CD4-positive, alpha-beta T cell treated with Interleukin-4 for 1 hour (primary cell): Measurements from ENCODE around the gene ATXN2.

Source experiments
- DNase-seq, 2 donors: peaks; one replicate each; pipeline ENCODE4 v3.0.0-alpha.2; 2020 to 2022

ATXN2 gene

GRCh38 chr12:111448846-111449790 is 150.0 kb downstream of the ATXN2 start:
- peak in 1 of 2 donors; percentile 6 for DNase-seq

GRCh38 chr12:111448266-111448830 is 150.8 kb downstream of the ATXN2 start:
- DNase-seq = peak in 1 of 2 donors; percentile 4

GRCh38 chr12:111447571-111448265 is 151.4 kb downstream of the ATXN2 start:
- DNase-seq = peak in 1 of 2 donors; percentile 9

- DNase-seq = peak in 1 of 2 donors; percentile 7
Measured at GRCh38 chr12:111446631-111447570, 152.2 kb downstream of the ATXN2 start.

- peak in 1 of 2 donors; percentile 9 for DNase-seq
Measured at GRCh38 chr12:111445726-111446581, 153.2 kb downstream of the ATXN2 start.

- peak; percentile 89 to 90 for DNase-seq
Measured at GRCh38 chr12:111444925-111445725, 154.0 kb downstream of the ATXN2 start.

GRCh38 chr12:111444314-111444924 is 154.7 kb downstream of the ATXN2 start:
- peak; percentile 15 to 50 for DNase-seq

- peak in 1 of 2 donors; percentile 48 for DNase-seq
Measured at GRCh38 chr12:111443586-111443985, 155.5 kb downstream of the ATXN2 start.

GRCh38 chr12:111443086-111443485 is 156.0 kb downstream of the ATXN2 start:
- no peak for DNase-seq

GRCh38 chr12:111442301-111443045 is 156.6 kb downstream of the ATXN2 start:
- peak in 1 of 2 donors; percentile 11 for DNase-seq

GRCh38 chr12:111441107-111441928 is 157.8 kb downstream of the ATXN2 start:
- no peak for DNase-seq

GRCh38 chr12:111440631-111441030 is 158.5 kb downstream of the ATXN2 start:
- DNase-seq = no peak

- DNase-seq = no peak
Measured at GRCh38 chr12:111440152-111440551, 159.0 kb downstream of the ATXN2 start.

GRCh38 chr12:111439657-111440151 is 159.4 kb downstream of the ATXN2 start:
- no peak for DNase-seq

GRCh38 chr12:111438481-111438880 is 160.6 kb downstream of the ATXN2 start:
- peak; percentile 56 to 64 for DNase-seq

- peak in 1 of 2 donors; percentile 65 for DNase-seq
Measured at GRCh38 chr12:111437816-111438454, 161.2 kb downstream of the ATXN2 start.

- no peak for DNase-seq
Measured at GRCh38 chr12:111436811-111437210, 162.3 kb downstream of the ATXN2 start.
